Brain microvascular endothelial cell (primary cell): ENCODE data around the gene TRIM38.
"Not testable (repeated sequence)": the region's sequence is repeated elsewhere in the genome, so short reads cannot be mapped to it uniquely, and the experiment has no call there.

Experiments
- DNase-seq: peaks from one replicate; pipeline ENCODE4 v3.0.0-alpha.2; 2020
- H3K27ac ChIP-seq: fragments of 250-450 bp; sonication (Bioruptor Pico); 2 replicates; pipeline ENCODE4 v1.5.1; 2020; ENCODE audit warnings: mild to moderate bottlenecking, moderate library complexity
- H3K27me3 ChIP-seq: fragments of 250-450 bp; sonication (Bioruptor Pico); replicated peaks from 2 replicates; pipeline ENCODE4 v1.5.1; 2020; ENCODE audit warnings: mild to moderate bottlenecking
- H3K36me3 ChIP-seq: fragments of 250-450 bp; sonication (Bioruptor Pico); replicated peaks from 2 replicates; pipeline ENCODE4 v1.5.1; 2020; ENCODE audit warnings: mild to moderate bottlenecking
- H3K4me3 ChIP-seq: 2 replicates; pipeline ENCODE4 v1.5.1; 2011; ENCODE audit warnings: low read depth, mild to moderate bottlenecking, control low read depth, low read length, moderate library complexity
- in situ Hi-C: cut with HindIII; loops from 2 replicates; pipeline ENCODE4 v1.10.0; 2017; ENCODE audit warnings: low sequenced_read_pairs, low pct_ligation_motif_present
- TF ChIP-seq, protein P1 (sequence below): IDR thresholded peaks from 2 replicates; pipeline ENCODE4 v1.5.1; 2011; ENCODE audit warnings: low read depth, mild to moderate bottlenecking, moderate library complexity, low read length, control low read depth, inconsistent platforms; ENCODE audit errors: missing control alignments

Gene TRIM38

GRCh38 chr6:25935953-25936352, 26.6 kb upstream of the TRIM38 start:
- DNase-seq, result no peak
- no peak overlapping the region for H3K27ac ChIP-seq
- in situ Hi-C loops, result no loop called here
- no peak overlapping the region for H3K4me3 ChIP-seq
- no peaks in the 10 kb centered on the region for H3K36me3 ChIP-seq
- TF ChIP-seq, protein P1, sequence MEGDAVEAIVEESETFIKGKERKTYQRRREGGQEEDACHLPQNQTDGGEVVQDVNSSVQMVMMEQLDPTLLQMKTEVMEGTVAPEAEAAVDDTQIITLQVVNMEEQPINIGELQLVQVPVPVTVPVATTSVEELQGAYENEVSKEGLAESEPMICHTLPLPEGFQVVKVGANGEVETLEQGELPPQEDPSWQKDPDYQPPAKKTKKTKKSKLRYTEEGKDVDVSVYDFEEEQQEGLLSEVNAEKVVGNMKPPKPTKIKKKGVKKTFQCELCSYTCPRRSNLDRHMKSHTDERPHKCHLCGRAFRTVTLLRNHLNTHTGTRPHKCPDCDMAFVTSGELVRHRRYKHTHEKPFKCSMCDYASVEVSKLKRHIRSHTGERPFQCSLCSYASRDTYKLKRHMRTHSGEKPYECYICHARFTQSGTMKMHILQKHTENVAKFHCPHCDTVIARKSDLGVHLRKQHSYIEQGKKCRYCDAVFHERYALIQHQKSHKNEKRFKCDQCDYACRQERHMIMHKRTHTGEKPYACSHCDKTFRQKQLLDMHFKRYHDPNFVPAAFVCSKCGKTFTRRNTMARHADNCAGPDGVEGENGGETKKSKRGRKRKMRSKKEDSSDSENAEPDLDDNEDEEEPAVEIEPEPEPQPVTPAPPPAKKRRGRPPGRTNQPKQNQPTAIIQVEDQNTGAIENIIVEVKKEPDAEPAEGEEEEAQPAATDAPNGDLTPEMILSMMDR, result no peak
- H3K27me3 ChIP-seq, result no peaks in the 10 kb centered on the region

DNA sequence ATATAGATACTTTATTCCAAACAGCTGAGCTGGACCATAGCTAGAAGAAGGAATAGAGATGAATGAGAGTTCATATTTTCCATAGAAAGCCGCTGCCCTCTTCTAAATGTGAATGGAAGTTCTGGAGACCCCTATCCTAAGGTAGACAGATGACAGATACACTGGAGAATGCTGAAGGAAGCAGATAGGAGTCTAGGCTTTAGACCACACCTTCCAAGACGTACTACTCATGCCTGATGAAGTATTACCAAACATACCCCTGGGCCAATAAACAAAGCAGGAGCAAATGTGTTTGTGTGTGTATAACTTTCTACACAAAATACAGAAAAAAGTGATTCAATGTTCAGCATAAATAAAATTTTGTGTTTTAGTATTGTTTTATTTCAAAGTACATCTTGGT, 23.0 kb upstream of the TRIM38 start:
- in situ Hi-C loops, result no loop called here
- Histone ChIP-seq H3K36me3 (no peaks in the 10 kb centered on the region), H3K4me3 (no peak overlapping the region), H3K27ac (no peak overlapping the region), H3K27me3 (no peaks in the 10 kb centered on the region)
- TF ChIP-seq, protein P1, result no peak
- no peak for DNase-seq

GRCh38 chr6:25942561-25943147, 19.9 kb upstream of the TRIM38 start:
- Histone ChIP-seq H3K27me3 (no peaks in the 10 kb centered on the region), H3K27ac (no peak overlapping the region), H3K4me3 (no peak overlapping the region), H3K36me3 (no peaks in the 10 kb centered on the region)
- peak; percentile 24 for DNase-seq
- in situ Hi-C loops, result no loop called here
- TF ChIP-seq, protein P1, result peak; percentile 38

GRCh38 chr6:25943887-25944286, 18.7 kb upstream of the TRIM38 start:
- TF ChIP-seq, protein P1, result no peak
- Histone ChIP-seq H3K36me3 (no peaks in the 10 kb centered on the region), H3K4me3 (no peak overlapping the region), H3K27me3 (no peaks in the 10 kb centered on the region), H3K27ac (no peak overlapping the region)
- in situ Hi-C loops, result no loop called here
- no peak for DNase-seq

- Histone ChIP-seq H3K4me3 (no peak overlapping the region), H3K36me3 (no peaks in the 10 kb centered on the region), H3K27ac (no peak overlapping the region), H3K27me3 (no peaks in the 10 kb centered on the region)
- TF ChIP-seq, protein P1, result no peak
- in situ Hi-C loops, result no loop called here
- no peak for DNase-seq
These were observed 17.7 kb upstream of the TRIM38 start for GRCh38 chr6:25944688-25945574.

DNA sequence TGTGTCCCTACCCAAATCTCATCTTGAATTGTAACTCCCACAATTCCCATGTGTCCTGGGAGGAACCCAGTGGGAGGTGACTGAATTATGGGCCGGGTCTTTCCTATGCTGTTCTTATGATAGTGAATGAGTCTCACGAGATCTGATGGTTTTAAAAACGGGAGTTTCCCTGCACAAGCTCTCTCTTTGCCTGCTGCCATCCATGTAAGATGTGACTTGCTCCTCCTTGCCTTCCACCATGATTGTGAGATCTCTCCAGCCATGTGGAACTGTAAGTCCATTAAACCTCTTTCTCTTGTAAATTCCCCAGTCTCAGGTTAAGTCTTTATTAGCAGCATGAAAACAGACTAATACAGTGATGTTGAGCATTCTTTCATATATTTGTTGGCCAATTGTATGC, 16.9 kb upstream of the TRIM38 start:
- DNase-seq, H3K4me3 ChIP-seq, H3K27ac ChIP-seq, H3K27me3 ChIP-seq, in situ Hi-C loops, H3K36me3 ChIP-seq: not testable (repeated sequence)
